HepG2 (cell line): ENCODE measurements around the gene CCDC57. TPM values are rescaled to one million over a fixed set of nuclear protein-coding genes. Genes with fewer than 3 reads are reported as not detected.

Experiments used
- FIP1L1 ChIP-seq: fragments of 200-400 bp; formaldehyde crosslinking; IDR thresholded peaks from 2 replicates; pipeline ENCODE4 v1.6.1; 2018; ENCODE audit warnings: low read depth, mild to moderate bottlenecking, low read length, moderate library complexity, borderline replicate concordance; ENCODE audit not compliant: insufficient read depth
- KDM4B ChIP-seq: sonication (generic); formaldehyde crosslinking; IDR thresholded peaks from 2 replicates; pipeline ENCODE4 v1.4.0; 2020; ENCODE audit warnings: missing genetic modification reagents
- NFAT5 ChIP-seq: sonication (generic); formaldehyde crosslinking; IDR thresholded peaks from 2 replicates; pipeline ENCODE4 v1.4.0; 2020; ENCODE audit warnings: missing genetic modification reagents
- PCBP1 ChIP-seq: fragments of 200-400 bp; formaldehyde crosslinking; IDR thresholded peaks from 2 replicates; pipeline ENCODE4 v1.6.1; 2017; ENCODE audit warnings: mild to moderate bottlenecking, low read depth, low read length, borderline replicate concordance
- RBM22 ChIP-seq: fragments of 200-400 bp; formaldehyde crosslinking; optimal IDR thresholded peaks from 2 replicates; pipeline ENCODE3; 2017; ENCODE audit warnings: mild to moderate bottlenecking, low read length, moderate library complexity
- SMARCC2 ChIP-seq: fragments of 450-650 bp; IDR thresholded peaks from 2 replicates; pipeline ENCODE4 v1.6.1; 2017; ENCODE audit warnings: antibody characterized with exemption, mild to moderate bottlenecking
- TGIF2 ChIP-seq: IDR thresholded peaks from 2 replicates; pipeline ENCODE4 v1.6.1; 2016; ENCODE audit warnings: control low read depth, missing compliant biosample characterization
- TOE1 ChIP-seq: sonication (generic); formaldehyde crosslinking; IDR thresholded peaks from 2 replicates; pipeline ENCODE4 v1.4.0; 2020; ENCODE audit warnings: mild to moderate bottlenecking, missing genetic modification reagents
- ZBTB34 ChIP-seq: sonication (generic); formaldehyde crosslinking; IDR thresholded peaks from 2 replicates; pipeline ENCODE4 v1.8.0; 2022; ENCODE audit warnings: mild to moderate bottlenecking, missing genetic modification reagents
- ZBTB4 ChIP-seq: sonication (generic); formaldehyde crosslinking; IDR thresholded peaks from 2 replicates; pipeline ENCODE4 v1.4.0; 2020; ENCODE audit warnings: missing genetic modification reagents, mild to moderate bottlenecking, borderline replicate concordance
- ZFP1 ChIP-seq: IDR thresholded peaks from 2 replicates; pipeline ENCODE4 v1.6.1; 2016
- ZNF691 ChIP-seq: sonication (generic); formaldehyde crosslinking; IDR thresholded peaks from 2 replicates; pipeline ENCODE4 v1.4.0; 2020; ENCODE audit warnings: missing genetic modification reagents, low read depth, mild to moderate bottlenecking, borderline replicate concordance
- ZNF724P ChIP-seq: sonication (generic); formaldehyde crosslinking; IDR thresholded peaks from 2 replicates; pipeline ENCODE4 v1.8.0; 2022; ENCODE audit warnings: missing genetic modification reagents, borderline replicate concordance
- polyA plus RNA-seq, 8 experiments: library from polyadenylated mRNA; depleted of rRNA in 3 of 8; stranded (reverse) in 7 of 8; unstranded in 1 of 8; fragments of >200 nt; fragmentation: Illumina TruSeq in 4 of 8; extraction: Trizol in 4 of 8; gene quantifications; 2 replicates each; pipeline versions ENCODE4 v1.2.1 to v1.2.3, GENCODE V29; 2011 to 2016; ENCODE audit warnings: low read depth in 4 of 8, missing spikeins in 1 of 8, mixed read lengths in 1 of 8; ENCODE audit not compliant: insufficient read depth in 1 of 8
- total RNA-seq, 5 experiments: library from RNA; depleted of rRNA; stranded (reverse); fragments of >200 nt; fragmentation: Illumina TruSeq; extraction: Trizol; gene quantifications; 2 replicates each; pipeline ENCODE4 v1.2.3, GENCODE V29; 2016; ENCODE audit warnings: low read depth in 1 of 5
- TF ChIP-seq, protein P1 (sequence below): sonication (generic); formaldehyde crosslinking; IDR thresholded peaks from 2 replicates; pipeline ENCODE4 v1.5.1; 2020; ENCODE audit warnings: mild to moderate bottlenecking, missing genetic modification reagents, borderline replicate concordance

The CCDC57 gene
- total and polyA plus RNA-seq, 2 of the 13 experiments (the other 11 are each of a cell fraction or from before 2014, with no cell fraction given) = 59.3 to 59.9 TPM

GRCh38 chr17:82231562-82232321 is 19.1 kb upstream of the CCDC57 start (continued):
- TF ChIP-seq ZBTB4 (CRISPR knock-in tag) (peak; percentile 93), ZFP1 (peak; percentile 51; the same call in 1 of the 2 replicates), ZNF691 (peak; percentile 35; the same call in 1 of the 2 replicates), KDM4B (no peak; the same call in 1 of the 2 replicates), ZBTB34 (peak; percentile 81), SMARCC2 (no peak), PCBP1 (peak; percentile 78; the same call in 1 of the 2 replicates), ZNF724P (0 out of 2 replicates have a peak, but pooled peaks have one; percentile 68), TOE1 (CRISPR knock-in tag) (no peak; the same call in 1 of the 2 replicates), FIP1L1 (no peak), NFAT5 (CRISPR knock-in tag) (no peak), TGIF2 (CRISPR knock-in tag) (peak; percentile 81; the same call in 1 of the 2 replicates), RBM22 (peak; percentile 72)
- TF ChIP-seq, protein P1, sequence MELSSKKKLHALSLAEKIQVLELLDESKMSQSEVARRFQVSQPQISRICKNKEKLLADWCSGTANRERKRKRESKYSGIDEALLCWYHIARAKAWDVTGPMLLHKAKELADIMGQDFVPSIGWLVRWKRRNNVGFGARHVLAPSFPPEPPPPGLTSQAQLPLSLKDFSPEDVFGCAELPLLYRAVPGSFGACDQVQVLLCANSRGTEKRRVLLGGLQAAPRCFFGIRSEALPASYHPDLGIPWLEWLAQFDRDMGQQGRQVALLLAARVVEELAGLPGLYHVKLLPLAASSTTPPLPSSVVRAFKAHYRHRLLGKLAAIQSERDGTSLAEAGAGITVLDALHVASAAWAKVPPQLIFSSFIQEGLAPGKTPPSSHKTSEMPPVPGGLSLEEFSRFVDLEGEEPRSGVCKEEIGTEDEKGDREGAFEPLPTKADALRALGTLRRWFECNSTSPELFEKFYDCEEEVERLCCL (CRISPR knock-in tag) = peak; percentile 69
